ENCODE data around the gene ATP6V0E1.

ATP6V0E1 gene

GRCh38 chr5:172983542-172984243, at the start of gene ATP6V0E1:
Gene ATP6V0E1 (plus strand): TSS chr5:172983771. CDS start chr5:172983861, 90 bp downstream.
- peak; percentile 77 to 84 for DNase-seq

- DNase-seq, result no peak
These were observed 48.5 kb upstream of the ATP6V0E1 start for GRCh38 chr5:172935096-172935495.

- no peak for DNase-seq
These were observed 47.2 kb upstream of the ATP6V0E1 start for GRCh38 chr5:172936401-172936800.

GRCh38 chr5:172939071-172939470, 44.5 kb upstream of the ATP6V0E1 start:
- DNase-seq, result peak in 1 of 2 donors; percentile 5

- no peak for DNase-seq
These were observed 43.8 kb upstream of the ATP6V0E1 start for GRCh38 chr5:172939611-172940267.

DNA sequence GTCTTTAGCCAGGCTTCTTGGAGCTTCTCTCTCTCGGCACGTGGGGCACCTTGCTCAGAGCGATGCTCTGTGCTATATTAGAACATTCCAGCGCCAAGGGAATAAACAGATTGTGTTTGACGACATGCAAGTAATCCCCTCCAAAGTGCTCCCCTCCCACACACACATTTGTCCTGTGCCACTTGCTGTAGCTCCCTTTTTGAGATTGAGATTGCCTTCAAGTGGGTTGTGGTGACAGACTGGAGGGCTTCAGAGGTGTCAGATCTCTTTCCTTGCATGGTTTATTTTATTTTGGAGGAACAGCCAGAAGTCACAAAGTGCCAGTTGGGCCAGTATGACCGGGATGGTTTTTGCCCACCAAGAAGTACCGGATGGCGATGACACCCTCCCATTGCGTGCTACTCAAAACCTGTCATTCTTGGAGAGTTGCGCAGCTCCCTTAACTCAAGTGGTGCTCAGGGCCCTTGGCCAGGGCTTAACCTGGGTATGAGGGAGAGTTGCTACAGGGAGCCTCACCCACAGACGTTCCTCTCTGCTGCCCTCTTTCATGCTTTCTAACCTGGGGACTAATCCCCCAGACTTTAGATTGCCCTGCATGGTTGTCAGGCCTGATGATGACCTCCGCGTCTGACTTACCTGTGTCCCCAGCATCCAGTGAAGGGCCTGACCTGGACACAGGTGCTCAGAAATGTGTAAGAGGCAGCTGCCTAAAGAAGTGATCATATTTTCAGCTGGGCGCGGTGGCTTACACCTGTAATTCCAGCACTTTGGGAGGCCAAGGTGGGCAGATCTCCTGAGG, 43.1 kb upstream of the ATP6V0E1 start:
- no peak for DNase-seq

- DNase-seq, result no peak
These were observed 42.5 kb upstream of the ATP6V0E1 start for GRCh38 chr5:172941067-172941516.

DNA sequence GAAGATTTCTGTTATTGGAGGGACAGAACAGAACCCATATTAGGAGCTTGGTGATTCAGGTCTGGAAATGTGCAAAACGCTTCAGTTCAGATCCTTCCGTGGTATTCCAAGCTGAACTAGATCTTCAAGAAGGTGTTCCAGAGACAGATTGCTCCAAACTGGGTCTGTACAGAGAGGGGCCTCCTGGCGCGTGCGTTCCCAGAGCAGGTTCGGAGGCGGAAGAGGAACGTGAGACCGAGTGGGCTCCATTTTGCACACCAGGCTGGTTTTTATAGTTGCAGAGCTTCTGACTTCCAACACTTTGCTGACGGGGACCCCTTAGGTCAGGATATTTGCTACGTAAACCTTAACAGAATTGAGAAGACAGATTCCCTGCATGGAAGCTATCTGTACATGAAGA, 41.0 kb upstream of the ATP6V0E1 start:
- no peak for DNase-seq

DNA sequence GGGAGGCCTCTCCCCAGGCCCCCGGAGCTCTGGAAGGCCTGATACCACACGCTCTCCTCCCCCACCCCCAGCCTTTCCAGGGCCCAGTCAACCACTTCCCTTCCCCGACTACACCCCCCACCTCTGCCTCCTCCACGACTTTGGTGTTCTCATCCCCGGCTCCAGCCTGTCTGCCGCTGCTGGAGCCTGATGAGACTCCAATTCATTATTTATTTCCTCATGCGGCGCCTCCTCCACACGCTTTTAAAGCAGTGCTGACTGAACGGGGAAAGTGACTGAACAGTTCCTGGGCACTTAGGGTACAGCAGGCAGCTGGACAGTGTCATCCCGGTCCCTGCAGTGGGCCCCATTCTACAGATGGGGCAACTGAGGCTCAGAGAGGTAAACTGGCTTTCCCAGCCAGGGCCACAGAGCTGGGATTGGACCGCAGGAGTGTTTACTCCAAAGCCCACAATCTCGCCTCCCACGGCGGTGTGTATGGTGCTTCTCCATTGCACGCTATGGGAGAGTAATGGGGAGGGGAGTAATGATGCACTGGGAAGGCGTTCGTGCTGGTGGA, 40.2 kb upstream of the ATP6V0E1 start:
- no peak for DNase-seq

DNA sequence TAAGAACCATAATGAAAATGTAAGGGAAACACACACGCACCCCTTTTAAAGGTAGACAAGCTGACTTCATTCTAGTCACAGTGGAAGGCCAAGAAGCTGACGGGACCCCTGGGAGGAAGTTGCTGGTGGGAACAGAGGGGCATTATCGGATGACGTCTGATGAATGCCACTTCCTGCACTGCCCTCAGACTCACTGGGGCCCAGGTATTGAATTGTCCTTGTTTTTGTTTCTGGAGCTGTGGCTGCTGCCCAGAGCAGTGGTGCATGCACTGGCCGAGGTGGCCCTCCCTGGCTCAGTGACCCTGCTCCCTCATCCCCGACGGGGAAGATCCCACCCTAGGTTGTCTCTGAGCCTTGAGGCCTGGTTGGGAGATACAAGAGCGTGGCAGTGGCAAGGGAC, 39.7 kb upstream of the ATP6V0E1 start:
- DNase-seq, result no peak

- DNase-seq, result no peak
These were observed 38.8 kb upstream of the ATP6V0E1 start for GRCh38 chr5:172944741-172945140.

- DNase-seq, result no peak
These were observed 38.4 kb upstream of the ATP6V0E1 start for GRCh38 chr5:172945151-172945550.

GRCh38 chr5:172946146-172946545, 37.4 kb upstream of the ATP6V0E1 start:
- DNase-seq, result no peak

DNA sequence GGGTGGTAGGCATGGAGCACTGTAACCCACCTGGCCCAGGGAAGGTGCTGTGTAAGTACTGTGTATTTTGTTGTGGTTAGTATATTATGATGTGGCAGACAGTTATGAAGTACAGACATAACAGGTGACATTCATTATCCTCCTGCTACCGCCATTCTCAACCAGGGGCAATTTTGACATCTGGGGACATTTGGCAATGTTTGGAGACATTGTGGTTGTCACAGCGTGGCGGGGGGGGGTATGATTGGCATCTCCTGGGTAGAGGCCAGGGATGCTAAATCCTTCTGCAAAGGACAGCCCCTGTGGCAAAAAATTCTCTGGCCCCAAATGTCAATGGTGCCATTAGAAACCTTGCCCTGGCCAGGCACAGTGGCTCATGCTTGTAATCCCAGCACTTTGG, 34.1 kb upstream of the ATP6V0E1 start:
- no peak for DNase-seq

DNA sequence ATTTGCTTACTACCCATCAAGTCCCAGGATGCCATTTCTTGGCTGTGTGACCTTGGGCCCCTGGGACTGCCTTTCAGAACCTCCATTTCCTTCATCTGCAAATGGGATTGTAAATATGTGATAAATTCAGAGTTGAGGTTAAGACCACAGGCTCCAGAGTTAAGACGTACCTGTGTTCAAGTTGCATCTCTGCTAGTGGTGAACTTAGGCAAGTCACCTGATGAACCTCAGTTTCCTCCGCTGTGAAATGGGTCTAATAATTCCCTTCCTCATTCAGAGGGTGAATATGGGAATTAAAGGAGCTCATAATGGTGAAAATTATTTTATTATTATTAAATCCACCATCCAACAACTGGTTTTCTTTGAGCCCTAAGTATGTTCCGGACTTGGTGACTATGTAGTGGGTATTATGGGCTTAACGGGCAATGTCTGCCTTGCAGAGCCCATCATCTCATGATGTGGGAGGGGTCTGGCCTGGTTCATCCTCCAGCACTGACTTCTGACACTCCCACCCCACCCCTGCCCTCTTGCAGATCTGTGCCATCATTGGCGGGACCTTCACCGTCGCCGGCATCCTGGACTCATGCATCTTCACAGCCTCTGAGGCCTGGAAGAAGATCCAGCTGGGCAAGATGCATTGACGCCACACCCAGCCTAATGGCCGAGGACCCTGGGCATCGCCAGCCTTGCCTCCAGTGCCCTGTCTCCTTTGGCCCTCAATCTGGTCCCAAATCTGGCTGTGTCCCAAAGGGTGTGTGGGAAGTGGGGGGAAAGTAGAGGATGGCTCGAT, 33.2 kb upstream of the ATP6V0E1 start:
- DNase-seq, result no peak

GRCh38 chr5:172951371-172952033, 32.1 kb upstream of the ATP6V0E1 start:
- DNase-seq, result no peak

DNA sequence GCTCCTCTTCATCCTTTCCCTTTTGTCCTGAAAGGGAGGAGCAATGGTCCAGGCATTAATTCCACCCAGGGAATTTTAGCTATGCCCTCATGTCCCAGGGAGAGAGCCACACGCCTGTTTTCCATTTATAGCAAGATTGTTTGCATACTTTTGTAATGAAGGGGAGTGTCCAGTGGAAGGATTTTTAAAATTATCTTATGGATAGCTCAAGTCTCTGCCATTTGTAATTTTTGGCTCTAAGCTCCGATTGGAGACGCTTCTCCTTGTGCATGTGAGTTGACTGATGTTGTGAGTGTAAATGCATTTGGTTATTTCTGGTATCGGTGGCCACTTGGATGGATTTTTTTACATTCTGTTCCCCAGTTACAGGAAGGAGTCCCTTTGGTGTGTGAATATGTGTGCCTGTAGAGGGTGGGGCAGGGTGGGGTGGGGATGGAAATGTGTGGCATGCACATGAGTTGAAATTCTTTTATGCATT, 31.5 kb upstream of the ATP6V0E1 start:
- DNase-seq, result no peak

GRCh38 chr5:172953776-172954675, 29.5 kb upstream of the ATP6V0E1 start:
- DNase-seq, result no peak

DNA sequence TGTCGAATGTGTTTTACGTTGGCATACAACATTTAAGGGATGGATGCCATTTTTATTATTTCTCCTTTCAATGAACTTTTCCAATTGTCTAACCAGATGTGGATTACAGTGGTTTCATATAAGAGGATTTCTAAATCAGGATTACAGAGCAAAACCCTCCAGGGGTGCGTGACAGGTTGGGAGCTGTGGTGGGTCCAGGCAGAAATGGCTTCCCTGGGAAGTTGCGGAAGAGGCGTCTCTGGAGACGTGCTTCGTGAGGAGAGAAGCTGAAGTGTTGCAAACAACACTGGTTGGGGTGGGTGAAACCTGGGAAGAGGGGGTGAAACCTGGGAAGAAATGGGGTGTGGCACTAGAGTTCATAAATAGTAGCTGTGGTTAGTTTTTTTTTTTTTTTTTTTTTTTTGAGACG, 28.8 kb upstream of the ATP6V0E1 start:
- DNase-seq, result no peak

- DNase-seq, result no peak
These were observed 27.3 kb upstream of the ATP6V0E1 start for GRCh38 chr5:172956228-172956627.

DNA sequence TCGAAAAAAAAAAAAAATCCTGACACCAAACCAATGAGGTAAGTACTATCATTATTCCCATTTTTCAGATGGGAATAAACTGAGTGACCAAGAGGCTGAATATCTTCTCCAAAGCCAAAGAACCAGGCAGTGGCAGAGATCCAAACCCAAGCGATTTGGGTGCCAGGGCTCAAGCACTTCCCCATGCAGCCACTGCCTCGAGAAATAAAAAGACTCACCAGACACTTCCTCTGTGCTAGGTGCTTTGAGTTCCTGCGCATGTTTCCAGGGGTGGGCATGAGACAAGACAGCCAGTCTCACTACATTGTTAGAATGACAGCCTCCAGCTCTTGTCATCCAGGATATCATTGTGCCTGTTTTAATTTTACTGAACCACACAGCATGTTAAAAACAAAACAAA, 26.6 kb upstream of the ATP6V0E1 start:
- DNase-seq, result peak in 1 of 2 donors; percentile 27
